A549 (cell line): ENCODE data around the gene COL19A1. TPM values are rescaled to one million over a fixed set of nuclear protein-coding genes. Genes with fewer than 3 reads are reported as not detected.

Experiments used
- ATAC-seq, 2 experiments: fragments of 200-7000 bp in 1 of 2; fragments of >200 bp in 1 of 2; cut with Nextera tagmentation in 1 of 2; cut with Tn5 transposase in 1 of 2; 3 replicates each; pipeline versions ENCODE4 v1.8.0 to v1.9.1; 2018 to 2020; ENCODE audit warnings: mild to moderate bottlenecking in 1 of 2, moderate library complexity in 1 of 2
- CTCF ChIA-PET: fragments of 300-600 bp; sonication (Branson Sonifier 250); formaldehyde crosslinking; extraction: SDS; loops from one replicate; lab custom pipeline; 2021; ENCODE audit warnings: antibody characterized with exemption, inconsistent platforms; lab: Yijun Ruan, JAX
- POLR2A ChIA-PET: fragments of 350-600 bp; formaldehyde crosslinking; extraction: SDS; loops from one replicate; lab custom pipeline; 2021; ENCODE audit warnings: antibody characterized with exemption, inconsistent platforms; lab: Yijun Ruan, JAX
- DNase-seq, 2 experiments: peaks; one replicate each; pipeline versions ENCODE4 v3.0.0 to v3.0.0-alpha.2; 2011 to 2016; ENCODE audit warnings: low read depth in 1 of 2, low spot score in 1 of 2
- FAIRE-seq: peaks from 2 replicates; lab custom pipeline; 2011; peaks lifted over from hg19 to GRCh38; lab: Jason Lieb, UNC
- H3K27ac ChIP-seq, 2 experiments: fragments of >200 bp; sonication (Bioruptor Twin); formaldehyde crosslinking; 3 replicates each; pipeline ENCODE4 v1.5.1; 2016 to 2017
- H3K4me1 ChIP-seq: fragments of >200 bp; sonication (Bioruptor Twin); formaldehyde crosslinking; 3 replicates; pipeline ENCODE4 v1.6.1; 2016
- H3K4me2 ChIP-seq: fragments of >200 bp; sonication (Bioruptor Twin); formaldehyde crosslinking; 3 replicates; pipeline ENCODE4 v1.6.1; 2016
- H3K4me3 ChIP-seq: fragments of >200 bp; sonication (Bioruptor Twin); formaldehyde crosslinking; 3 replicates; pipeline ENCODE4 v1.5.1; 2016
- H3K9me3 ChIP-seq: fragments of >200 bp; sonication (Bioruptor Twin); formaldehyde crosslinking; 3 replicates; pipeline ENCODE4 v1.6.1; 2016
- CBX8 ChIP-seq: fragments of 200-600 bp; sonication (generic); IDR thresholded peaks from 2 replicates; pipeline ENCODE4 v1.6.1; 2016
- CEBPB ChIP-seq, 2 experiments: fragments of >200 bp in 1 of 2; sonication (Bioruptor Twin) in 1 of 2; formaldehyde crosslinking in 1 of 2; IDR thresholded peaks; 2 replicates each; pipeline ENCODE4 v1.6.1; 2012 to 2016
- CHD2 ChIP-seq: fragments of 150-350 bp; IDR thresholded peaks from 2 replicates; pipeline ENCODE4 v1.6.1; 2014; ENCODE audit warnings: low read length; ENCODE audit not compliant: partially characterized antibody
- CHD4 ChIP-seq: fragments of 200-600 bp; sonication (generic); IDR thresholded peaks from 2 replicates; pipeline ENCODE4 v1.6.1; 2016; ENCODE audit warnings: antibody characterized with exemption, mild to moderate bottlenecking, borderline replicate concordance
- EHMT2 ChIP-seq: fragments of 200-600 bp; sonication (generic); IDR thresholded peaks from 2 replicates; pipeline ENCODE4 v1.6.1; 2016; ENCODE audit warnings: antibody characterized with exemption, low read depth, mild to moderate bottlenecking, moderate library complexity
- EP300 ChIP-seq, 2 experiments: fragments of >200 bp; sonication (Bioruptor Twin); formaldehyde crosslinking; IDR thresholded peaks; 2 replicates in 1 of 2; 3 replicates in 1 of 2; pipeline ENCODE4 v1.6.1; 2016 to 2017
- ESRRA ChIP-seq: fragments of 150-350 bp; IDR thresholded peaks from 2 replicates; pipeline ENCODE4 v1.6.1; 2014; ENCODE audit warnings: mild to moderate bottlenecking, low read length, borderline replicate concordance
- FOSB ChIP-seq: fragments of 250-450 bp; sonication (Bioruptor Pico); IDR thresholded peaks from 2 replicates; pipeline ENCODE4 v1.5.0; 2020; ENCODE audit warnings: mild to moderate bottlenecking, moderate library complexity
- FOXS1 ChIP-seq: fragments of 250-450 bp; sonication (Bioruptor Pico); IDR thresholded peaks from 2 replicates; pipeline ENCODE4 v1.5.0; 2020; ENCODE audit warnings: mild to moderate bottlenecking, moderate library complexity
- GATA3 ChIP-seq: IDR thresholded peaks from 2 replicates; pipeline ENCODE4 v1.6.1; 2012; ENCODE audit warnings: borderline replicate concordance
- HOXA7 ChIP-seq: fragments of 250-450 bp; sonication (Bioruptor Pico); IDR thresholded peaks from 2 replicates; pipeline ENCODE4 v1.5.0; 2020; ENCODE audit warnings: mild to moderate bottlenecking, moderate library complexity
- HOXB13 ChIP-seq: fragments of 250-450 bp; sonication (Bioruptor Pico); IDR thresholded peaks from 2 replicates; pipeline ENCODE4 v1.5.0; 2020; ENCODE audit warnings: low read depth, mild to moderate bottlenecking, moderate library complexity
- JUN ChIP-seq, 2 experiments: fragments of >200 bp; sonication (Bioruptor Twin); formaldehyde crosslinking; IDR thresholded peaks; 2 replicates in 1 of 2; 3 replicates in 1 of 2; pipeline ENCODE4 v1.6.1; 2016 to 2017
- KDM1A ChIP-seq: fragments of 200-600 bp; sonication (generic); IDR thresholded peaks from 2 replicates; pipeline ENCODE4 v1.6.1; 2016; ENCODE audit warnings: low read depth, mild to moderate bottlenecking
- MYC ChIP-seq: IDR thresholded peaks from 2 replicates; pipeline ENCODE4 v1.6.1; 2012; ENCODE audit warnings: mild to moderate bottlenecking, inconsistent platforms, low read length, improper control_type of control experiment, borderline replicate concordance
- NR3C1 ChIP-seq: fragments of >200 bp; sonication (Bioruptor Twin); formaldehyde crosslinking; IDR thresholded peaks from 3 replicates; pipeline ENCODE4 v1.6.1; 2017
- POLR2A ChIP-seq: IDR thresholded peaks from 2 replicates; pipeline ENCODE4 v1.6.1; 2012; ENCODE audit warnings: mild to moderate bottlenecking, low read length
- POLR2AphosphoS2 ChIP-seq: conservative IDR thresholded peaks from 2 replicates; pipeline ENCODE4 v1.6.1; 2012; ENCODE audit warnings: low read length, improper control_type of control experiment, inconsistent platforms
- RAD21 ChIP-seq, 2 experiments: fragments of >200 bp in 1 of 2; sonication (Bioruptor Twin) in 1 of 2; formaldehyde crosslinking in 1 of 2; IDR thresholded peaks in 1 of 2; conservative IDR thresholded peaks in 1 of 2; 2 replicates in 1 of 2; 3 replicates in 1 of 2; pipeline ENCODE4 v1.6.1; 2012 to 2018; ENCODE audit warnings: inconsistent platforms in 1 of 2
- RARB ChIP-seq: fragments of 250-450 bp; sonication (Bioruptor Pico); IDR thresholded peaks from 2 replicates; pipeline ENCODE4 v1.8.0; 2021; ENCODE audit warnings: mild to moderate bottlenecking, moderate library complexity
- SREBF2 ChIP-seq: fragments of 450-650 bp; IDR thresholded peaks from 2 replicates; pipeline ENCODE4 v1.6.1; 2014; ENCODE audit warnings: mild to moderate bottlenecking, moderate library complexity
- TFCP2L1 ChIP-seq: fragments of 250-450 bp; sonication (Bioruptor Pico); IDR thresholded peaks from 2 replicates; pipeline ENCODE4 v1.5.0; 2021; ENCODE audit warnings: mild to moderate bottlenecking
- TP53 ChIP-seq: fragments of 250-450 bp; sonication (Bioruptor Pico); IDR thresholded peaks from 2 replicates; pipeline ENCODE4 v1.5.0; 2021; ENCODE audit warnings: mild to moderate bottlenecking, moderate library complexity
- ZFP36 ChIP-seq: fragments of 450-650 bp; IDR thresholded peaks from 2 replicates; pipeline ENCODE4 v1.6.1; 2014; ENCODE audit warnings: borderline replicate concordance; ENCODE audit not compliant: partially characterized antibody
- ZNF302 ChIP-seq: fragments of 250-450 bp; sonication (Bioruptor Pico); IDR thresholded peaks from 2 replicates; pipeline ENCODE4 v1.9.0; 2021; ENCODE audit warnings: inconsistent platforms, mild to moderate bottlenecking, moderate library complexity
- ZSCAN20 ChIP-seq: fragments of 250-450 bp; sonication (Bioruptor Pico); IDR thresholded peaks from 2 replicates; pipeline ENCODE4 v1.8.0; 2022; ENCODE audit warnings: mild to moderate bottlenecking, moderate library complexity
- WGBS: methylation state at CpG from one replicate; pipeline ENCODE4 v1.1.6; 2017; ENCODE audit errors: missing lambda C conversion rate; 5-methylcytosine and 5-hydroxymethylcytosine counted together
- polyA plus RNA-seq, 4 experiments: library from polyadenylated mRNA; depleted of rRNA in 3 of 4; stranded (reverse); fragments of >200 nt; fragmentation: RNase III in 1 of 4; extraction: RNeasy Plus Mini Kit Qiagen cat#74134 plus additional on column Dnase treatment in 1 of 4; gene quantifications; 2 replicates in 3 of 4; 3 replicates in 1 of 4; pipeline ENCODE4 v1.2.3, GENCODE V29; 2011 to 2017
- TF ChIP-seq, protein P1 (sequence below): IDR thresholded peaks from 2 replicates; pipeline ENCODE4 v1.6.1; 2012
- TF ChIP-seq, protein P2 (sequence below): fragments of >200 bp; sonication (Bioruptor Twin); formaldehyde crosslinking; IDR thresholded peaks from 2 replicates; pipeline ENCODE4 v1.6.1; 2016
- TF ChIP-seq, protein P3 (sequence below): IDR thresholded peaks from 2 replicates; pipeline ENCODE4 v1.6.1; 2012
- TF ChIP-seq, protein P4 (sequence below): IDR thresholded peaks from 2 replicates; pipeline ENCODE4 v1.6.1; 2012; ENCODE audit warnings: low read depth, borderline replicate concordance

Gene COL19A1
- polyA plus RNA-seq, 2 of the 4 experiments (the other 2 are of a cell fraction), result not detected

DNA sequence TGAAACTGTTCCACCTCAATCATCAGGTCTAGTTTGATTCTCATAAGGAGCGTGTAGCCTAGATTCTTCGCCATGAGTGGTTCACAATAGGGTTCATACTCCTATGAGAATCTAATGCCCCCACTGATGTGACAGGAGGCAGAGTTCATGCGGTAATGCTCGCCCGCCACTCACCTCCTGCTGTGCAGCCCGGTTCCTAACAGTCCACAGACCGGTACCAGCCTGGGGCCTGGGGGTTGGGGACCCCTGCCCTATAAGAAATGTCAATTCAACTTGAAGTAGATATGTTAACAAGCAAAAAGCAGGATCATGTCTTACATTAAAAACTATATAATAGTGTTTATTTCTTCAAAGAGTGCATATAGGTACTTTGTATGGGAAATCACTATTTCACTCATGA lies 216.5 kb downstream of the COL19A1 start (continued):
- TF ChIP-seq, protein P1, sequence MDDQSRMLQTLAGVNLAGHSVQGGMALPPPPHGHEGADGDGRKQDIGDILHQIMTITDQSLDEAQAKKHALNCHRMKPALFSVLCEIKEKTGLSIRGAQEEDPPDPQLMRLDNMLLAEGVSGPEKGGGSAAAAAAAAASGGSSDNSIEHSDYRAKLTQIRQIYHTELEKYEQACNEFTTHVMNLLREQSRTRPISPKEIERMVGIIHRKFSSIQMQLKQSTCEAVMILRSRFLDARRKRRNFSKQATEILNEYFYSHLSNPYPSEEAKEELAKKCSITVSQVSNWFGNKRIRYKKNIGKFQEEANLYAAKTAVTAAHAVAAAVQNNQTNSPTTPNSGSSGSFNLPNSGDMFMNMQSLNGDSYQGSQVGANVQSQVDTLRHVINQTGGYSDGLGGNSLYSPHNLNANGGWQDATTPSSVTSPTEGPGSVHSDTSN, result no peak
- no peak for TF ChIP-seq EHMT2

DNA sequence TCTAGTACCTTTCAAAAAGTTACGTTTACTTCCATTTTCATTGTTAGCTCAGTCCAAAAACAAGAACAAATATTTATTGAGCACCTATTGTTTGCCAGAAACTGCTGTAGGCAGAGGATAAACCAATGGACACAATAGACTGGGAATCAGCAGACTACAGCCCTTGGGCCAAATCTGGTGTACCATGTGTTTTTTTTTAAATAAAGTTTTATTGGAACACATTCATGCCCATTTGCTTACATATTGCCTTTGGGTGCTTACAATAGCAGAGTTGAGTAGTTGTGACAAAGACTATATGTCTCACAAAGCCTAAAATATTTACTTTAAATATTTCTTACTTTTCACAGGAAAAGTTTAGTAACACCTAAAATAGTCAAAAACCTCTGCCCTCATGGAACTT lies 220.4 kb downstream of the COL19A1 start:
- no peak for TF ChIP-seq KDM1A
- TF ChIP-seq GATA3, result no peak
- TF ChIP-seq CHD4, result no peak
- TF ChIP-seq CBX8, result no peak
- TF ChIP-seq RAD21 (conservative IDR thresholded peaks at IDR 0.05 in 1 of 2, IDR thresholded peaks at IDR 0.05 in 1 of 2), result no peak
- no peak for TF ChIP-seq ZSCAN20
- TF ChIP-seq, protein P2, sequence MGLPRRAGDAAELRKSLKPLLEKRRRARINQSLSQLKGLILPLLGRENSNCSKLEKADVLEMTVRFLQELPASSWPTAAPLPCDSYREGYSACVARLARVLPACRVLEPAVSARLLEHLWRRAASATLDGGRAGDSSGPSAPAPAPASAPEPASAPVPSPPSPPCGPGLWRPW, result no peak
- no peak for TF ChIP-seq JUN (IDR thresholded peaks at IDR 0.05)
- TF ChIP-seq, protein P3, sequence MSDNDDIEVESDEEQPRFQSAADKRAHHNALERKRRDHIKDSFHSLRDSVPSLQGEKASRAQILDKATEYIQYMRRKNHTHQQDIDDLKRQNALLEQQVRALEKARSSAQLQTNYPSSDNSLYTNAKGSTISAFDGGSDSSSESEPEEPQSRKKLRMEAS, result no peak
- no peak for TF ChIP-seq RARB (CRISPR knock-in tag)
- TF ChIP-seq HOXB13 (CRISPR knock-in tag), result no peak
- no peak for TF ChIP-seq FOXS1 (CRISPR knock-in tag)
- no peak for TF ChIP-seq CEBPB (IDR thresholded peaks at IDR 0.05)
- TF ChIP-seq, protein P4, sequence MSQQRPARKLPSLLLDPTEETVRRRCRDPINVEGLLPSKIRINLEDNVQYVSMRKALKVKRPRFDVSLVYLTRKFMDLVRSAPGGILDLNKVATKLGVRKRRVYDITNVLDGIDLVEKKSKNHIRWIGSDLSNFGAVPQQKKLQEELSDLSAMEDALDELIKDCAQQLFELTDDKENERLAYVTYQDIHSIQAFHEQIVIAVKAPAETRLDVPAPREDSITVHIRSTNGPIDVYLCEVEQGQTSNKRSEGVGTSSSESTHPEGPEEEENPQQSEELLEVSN, result no peak
- no peak for TF ChIP-seq TP53 (CRISPR knock-in tag)
- no peak for TF ChIP-seq ESRRA
- TF ChIP-seq MYC, result no peak
- TF ChIP-seq ZFP36, result no peak
- no peak for TF ChIP-seq EHMT2
- no peak for TF ChIP-seq NR3C1
- DNase-seq, result no peak
- ChIA-PET POLR2A (no interaction called here), CTCF (no interaction called here)
- H3K4me3 ChIP-seq, result no peak overlapping the region
- no peaks in the 10 kb centered on the region for H3K4me1 ChIP-seq
- no peaks in the 10 kb centered on the region for H3K9me3 ChIP-seq
- 8% methylated on average over 1 of the region's 1 CpG for WGBS
- H3K4me2 ChIP-seq, result no peak overlapping the region
- no peak overlapping the region for H3K27ac ChIP-seq
- no peak for ATAC-seq
- FAIRE-seq, result no peak

DNA sequence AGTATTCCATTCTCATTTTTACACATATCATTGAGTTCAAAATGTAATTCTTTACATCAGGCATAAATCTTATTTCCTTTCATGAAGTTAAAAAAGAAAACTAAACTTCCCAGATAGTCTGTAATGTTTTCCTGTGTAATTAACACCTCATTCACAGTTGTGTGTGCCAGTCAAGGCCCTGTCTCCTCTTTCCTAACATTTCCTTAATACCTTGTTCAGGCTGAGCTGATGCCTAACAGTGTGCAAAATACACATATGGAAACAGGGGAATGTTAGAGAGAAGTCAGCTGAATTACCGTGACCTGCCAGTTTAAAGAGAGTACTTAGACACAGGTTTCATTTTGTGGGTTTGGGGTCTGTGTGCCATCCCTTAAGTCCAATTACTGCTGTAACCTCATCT lies 227.8 kb downstream of the COL19A1 start:
- Histone ChIP-seq H3K4me3 (no peak overlapping the region), H3K27ac (no peak overlapping the region), H3K4me1 (no peaks in the 10 kb centered on the region), H3K9me3 (no peaks in the 10 kb centered on the region), H3K4me2 (no peak overlapping the region)
- POLR2A ChIA-PET, result no interaction called here
- FAIRE-seq (no peak), ATAC-seq (no peak), DNase-seq (no peak)
- no peak for TF ChIP-seq FOSB (CRISPR knock-in tag)
- no peak for TF ChIP-seq FOXS1 (CRISPR knock-in tag)
- TF ChIP-seq JUN (IDR thresholded peaks at IDR 0.05), result no peak
- no peak for TF ChIP-seq POLR2A
- TF ChIP-seq TFCP2L1 (CRISPR knock-in tag), result no peak
- no peak for TF ChIP-seq KDM1A
- TF ChIP-seq POLR2AphosphoS2, result no peak
- TF ChIP-seq EP300 (IDR thresholded peaks at IDR 0.05), result no peak
- TF ChIP-seq HOXA7, result no peak
- TF ChIP-seq HOXB13 (CRISPR knock-in tag), result no peak
- TF ChIP-seq TP53 (CRISPR knock-in tag), result no peak
- no peak for TF ChIP-seq EHMT2
- TF ChIP-seq SREBF2, result no peak
- no peak for TF ChIP-seq CHD2
- TF ChIP-seq ZNF302 (CRISPR knock-in tag), result no peak
- no peak for TF ChIP-seq CEBPB (IDR thresholded peaks at IDR 0.05)
- TF ChIP-seq, all 56 proteins: peak for 0
- CTCF ChIA-PET, result no interaction called here
- 29% methylated on average over 1 of the region's 1 CpG for WGBS
